Mammary epithelial cell (primary cell): ENCODE data around the gene SYTL3.

Experiments
- EZH2 ChIP-seq: IDR thresholded peaks from 2 replicates; pipeline ENCODE4 v1.6.1; 2012; ENCODE audit warnings: low read length, inconsistent platforms, borderline replicate concordance
- TF ChIP-seq, protein P1 (sequence below), 2 donors: IDR thresholded peaks in 1 of 2; conservative IDR thresholded peaks in 1 of 2; 2 replicates each; pipeline ENCODE4 v1.5.1; 2011 to 2012; ENCODE audit warnings: inconsistent platforms in 2 of 2, low read length in 2 of 2, mild to moderate bottlenecking in 2 of 2, control low read depth in 1 of 2, low read depth in 1 of 2; ENCODE audit not compliant: insufficient read depth in 1 of 2; ENCODE audit errors: extremely low read depth in 1 of 2

DNA sequence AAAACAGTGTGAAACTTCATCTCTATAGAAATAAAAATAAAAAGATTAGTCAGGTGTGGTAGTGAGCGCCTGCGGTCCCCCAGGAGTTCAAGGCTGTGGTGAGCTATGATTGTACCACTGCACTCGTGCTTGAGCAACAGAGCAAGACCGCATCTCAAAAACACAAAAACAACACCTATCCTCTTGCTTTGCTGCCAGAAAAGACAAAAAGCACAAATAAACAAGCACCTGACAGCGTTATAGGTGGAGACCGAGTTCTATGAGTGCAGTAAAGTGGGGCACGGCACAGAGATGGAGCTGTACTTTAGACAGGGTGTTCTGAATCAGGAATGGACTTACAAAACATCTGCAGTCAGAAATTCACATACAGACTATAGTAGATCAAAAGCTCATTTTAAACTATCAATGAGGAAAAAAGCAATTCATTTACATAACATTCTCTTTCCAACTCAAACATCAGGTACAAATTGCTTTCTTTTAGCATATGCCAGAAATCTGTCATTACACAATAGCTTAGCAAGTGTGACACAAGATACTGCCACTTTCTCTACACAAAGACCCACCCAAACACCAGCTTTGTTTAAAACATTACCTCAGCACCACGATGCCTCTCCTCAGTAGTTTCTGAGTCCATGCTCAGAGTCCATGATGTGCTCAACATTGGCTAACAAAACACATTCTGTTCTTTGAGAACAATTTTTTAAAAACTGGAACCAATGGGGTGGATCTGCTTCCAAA, 159.3 kb downstream of the SYTL3 start:
- no peak for TF ChIP-seq EZH2
- TF ChIP-seq, protein P1, sequence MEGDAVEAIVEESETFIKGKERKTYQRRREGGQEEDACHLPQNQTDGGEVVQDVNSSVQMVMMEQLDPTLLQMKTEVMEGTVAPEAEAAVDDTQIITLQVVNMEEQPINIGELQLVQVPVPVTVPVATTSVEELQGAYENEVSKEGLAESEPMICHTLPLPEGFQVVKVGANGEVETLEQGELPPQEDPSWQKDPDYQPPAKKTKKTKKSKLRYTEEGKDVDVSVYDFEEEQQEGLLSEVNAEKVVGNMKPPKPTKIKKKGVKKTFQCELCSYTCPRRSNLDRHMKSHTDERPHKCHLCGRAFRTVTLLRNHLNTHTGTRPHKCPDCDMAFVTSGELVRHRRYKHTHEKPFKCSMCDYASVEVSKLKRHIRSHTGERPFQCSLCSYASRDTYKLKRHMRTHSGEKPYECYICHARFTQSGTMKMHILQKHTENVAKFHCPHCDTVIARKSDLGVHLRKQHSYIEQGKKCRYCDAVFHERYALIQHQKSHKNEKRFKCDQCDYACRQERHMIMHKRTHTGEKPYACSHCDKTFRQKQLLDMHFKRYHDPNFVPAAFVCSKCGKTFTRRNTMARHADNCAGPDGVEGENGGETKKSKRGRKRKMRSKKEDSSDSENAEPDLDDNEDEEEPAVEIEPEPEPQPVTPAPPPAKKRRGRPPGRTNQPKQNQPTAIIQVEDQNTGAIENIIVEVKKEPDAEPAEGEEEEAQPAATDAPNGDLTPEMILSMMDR (conservative IDR thresholded peaks at IDR 0.05 in 1 of 2, IDR thresholded peaks at IDR 0.05 in 1 of 2; ENCODE audit: extremely low read depth in 1 of 2, insufficient read depth in 1 of 2, low read depth in 1 of 2, low read length in 2 of 2) = no peak
